HTERT RPE-1 (cell line): ENCODE data around the gene ZNF644.

Experiments
- in situ Hi-C: fragments of 300-500 bp; cut with MboI; formaldehyde crosslinking; loops from 4 replicates; pipeline ENCODE4 v1.14.3; 2020; ENCODE audit warnings: low sequenced_read_pairs

ZNF644 gene

DNA sequence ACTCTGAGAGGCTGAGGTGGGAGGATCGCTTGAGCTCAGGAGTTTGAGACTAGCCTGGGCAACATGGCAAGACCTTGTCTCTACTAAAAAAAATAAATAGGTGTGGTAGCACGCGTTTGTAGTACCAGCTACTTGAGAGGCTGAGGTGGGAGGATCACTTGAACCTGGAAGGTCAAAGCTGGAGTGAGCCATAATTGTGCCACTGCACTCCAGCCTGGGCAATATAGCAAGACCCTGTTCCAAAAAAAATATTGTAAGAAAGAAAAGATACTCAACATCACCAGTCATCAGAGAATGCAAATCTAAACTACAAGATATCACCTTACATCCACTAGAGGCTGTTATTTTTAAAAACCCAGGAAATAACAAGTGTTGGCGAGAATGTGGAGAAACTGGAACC, 32.5 kb downstream of the ZNF644 start:
- in situ Hi-C loops = no loop called here

DNA sequence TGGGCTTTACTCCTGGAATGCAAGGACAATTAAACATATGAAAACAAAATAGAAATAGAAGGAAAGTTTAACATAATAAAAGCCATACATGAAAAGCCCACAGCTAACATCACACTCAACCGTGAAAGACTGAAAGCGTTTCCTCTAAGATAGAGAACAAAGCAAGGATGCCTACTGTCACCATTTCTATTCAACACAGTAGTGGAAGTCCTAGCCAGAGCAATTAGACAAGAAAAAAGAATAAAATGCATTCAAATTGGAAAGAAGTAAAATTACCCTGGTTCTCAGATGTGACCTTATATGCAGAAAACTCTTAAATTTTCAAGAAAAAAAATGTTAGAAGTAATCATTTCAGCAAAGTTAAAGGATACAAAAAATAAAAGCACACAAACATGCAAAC, 34.0 kb downstream of the ZNF644 start:
- in situ Hi-C loops = no loop called here

DNA sequence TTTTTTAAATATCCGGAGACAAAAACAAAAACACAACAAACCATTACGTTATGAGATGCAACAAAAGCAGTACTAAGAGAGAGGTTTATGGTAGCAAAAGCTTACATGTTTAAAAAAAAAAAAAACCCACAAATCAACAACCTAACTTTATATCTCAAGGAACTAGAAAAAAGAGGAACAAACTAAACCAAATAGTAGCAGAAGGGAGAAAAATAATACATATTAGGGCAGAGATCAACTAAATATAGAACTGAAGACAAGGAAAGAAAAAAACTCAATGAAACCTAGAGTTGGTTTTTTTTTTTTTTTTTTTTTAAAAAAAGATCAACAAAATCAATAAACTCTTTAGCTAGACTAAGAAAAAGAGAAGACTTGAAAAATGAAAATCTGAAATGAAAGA, 34.9 kb downstream of the ZNF644 start:
- in situ Hi-C loops = no loop called here

DNA sequence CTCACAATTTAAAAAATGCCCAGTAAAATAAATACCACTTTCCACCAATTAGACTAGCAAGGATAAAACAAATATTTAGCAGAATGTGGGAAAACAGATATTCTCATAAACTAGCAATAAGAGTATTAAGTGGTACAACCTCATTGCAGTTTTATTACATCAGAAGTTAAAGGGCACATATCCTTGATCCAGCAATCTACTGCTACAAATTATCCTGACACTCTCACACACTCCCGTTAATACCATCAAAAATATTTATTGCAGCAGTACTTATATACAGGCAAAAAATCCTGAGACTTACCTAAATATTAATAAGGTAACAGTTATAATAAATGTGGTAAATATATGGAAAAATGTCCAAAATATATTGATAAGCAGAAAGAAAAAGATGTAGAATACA, 44.3 kb downstream of the ZNF644 start:
- in situ Hi-C loops = no loop called here

DNA sequence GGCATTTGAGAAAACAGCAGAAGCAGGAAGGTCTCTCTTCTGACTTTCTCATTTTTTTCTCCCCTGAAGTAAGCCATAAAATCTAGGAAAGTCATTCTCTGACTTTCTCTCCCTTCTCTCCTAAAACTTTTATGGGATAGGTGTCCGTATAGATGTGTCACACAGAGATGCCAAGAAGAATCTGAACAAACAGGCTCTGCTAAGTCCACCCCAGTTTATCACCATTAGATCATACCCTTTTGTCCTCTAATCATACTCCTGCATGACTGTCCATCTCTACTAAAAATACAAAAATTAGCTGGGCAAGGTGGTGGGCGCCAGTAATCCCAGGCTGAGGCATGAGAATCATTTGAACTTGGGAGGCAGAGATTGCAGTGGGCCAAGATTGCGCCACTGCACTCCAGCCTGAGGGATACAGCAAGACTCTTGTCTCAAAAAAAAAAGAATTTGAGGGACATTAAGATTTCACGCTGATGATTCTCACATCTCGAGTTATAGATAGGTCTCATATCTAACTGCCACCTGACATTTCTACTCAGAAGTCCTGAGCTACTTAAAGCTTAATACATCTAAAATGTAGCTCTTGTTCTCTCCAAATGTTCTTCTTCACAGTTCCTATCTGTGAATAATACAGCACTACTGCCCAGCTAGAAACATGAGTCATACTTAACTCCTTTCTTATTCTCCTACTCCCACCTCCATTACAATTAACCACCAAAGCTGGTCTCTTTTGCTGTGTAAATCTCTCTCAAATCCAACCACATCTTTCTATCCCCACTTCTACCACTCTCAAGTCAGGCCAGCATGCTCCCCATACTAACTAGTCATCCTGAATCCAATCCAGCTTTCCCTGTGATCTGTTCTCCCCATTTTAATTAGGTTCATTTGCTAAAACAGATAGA, 47.7 kb downstream of the ZNF644 start:
- in situ Hi-C loops = no loop called here

DNA sequence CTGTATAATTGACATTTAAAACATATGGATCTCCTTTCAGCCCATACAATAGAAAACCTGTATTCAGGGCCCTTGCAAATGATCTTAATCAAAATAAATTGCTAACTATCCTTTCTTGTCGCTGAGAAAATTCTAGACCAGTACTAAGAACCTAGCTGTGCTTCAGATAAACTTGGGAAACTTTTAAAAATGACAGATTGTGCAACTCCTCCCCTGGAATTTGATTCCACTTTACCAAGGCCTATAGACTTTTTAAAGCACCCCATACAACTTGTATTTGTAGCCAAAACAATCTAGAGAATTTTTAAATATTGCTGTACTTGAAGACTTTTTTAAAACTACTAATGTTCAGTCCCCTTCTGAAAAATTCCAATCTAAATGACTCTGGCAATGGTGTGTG, 51.6 kb downstream of the ZNF644 start:
- in situ Hi-C loops = no loop called here

DNA sequence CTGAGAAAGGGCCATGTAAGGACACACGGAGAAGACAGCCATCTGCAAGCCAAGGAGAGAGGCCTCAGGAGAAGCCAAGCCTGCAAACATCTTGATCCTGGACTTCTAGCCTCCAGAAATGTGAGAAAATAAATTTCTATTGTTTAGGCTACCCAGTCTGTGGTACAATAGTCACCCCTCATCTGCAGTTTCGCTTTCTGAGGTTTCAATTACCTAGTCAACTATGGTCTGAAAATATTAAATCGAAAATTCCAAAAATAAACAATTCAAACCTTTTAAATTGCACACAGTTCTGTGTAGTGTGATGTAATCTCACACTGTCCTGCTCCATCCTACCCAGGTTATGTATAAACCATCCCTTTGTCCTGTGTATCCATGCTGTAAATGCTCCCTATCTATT, 52.6 kb downstream of the ZNF644 start:
- in situ Hi-C loops = no loop called here

DNA sequence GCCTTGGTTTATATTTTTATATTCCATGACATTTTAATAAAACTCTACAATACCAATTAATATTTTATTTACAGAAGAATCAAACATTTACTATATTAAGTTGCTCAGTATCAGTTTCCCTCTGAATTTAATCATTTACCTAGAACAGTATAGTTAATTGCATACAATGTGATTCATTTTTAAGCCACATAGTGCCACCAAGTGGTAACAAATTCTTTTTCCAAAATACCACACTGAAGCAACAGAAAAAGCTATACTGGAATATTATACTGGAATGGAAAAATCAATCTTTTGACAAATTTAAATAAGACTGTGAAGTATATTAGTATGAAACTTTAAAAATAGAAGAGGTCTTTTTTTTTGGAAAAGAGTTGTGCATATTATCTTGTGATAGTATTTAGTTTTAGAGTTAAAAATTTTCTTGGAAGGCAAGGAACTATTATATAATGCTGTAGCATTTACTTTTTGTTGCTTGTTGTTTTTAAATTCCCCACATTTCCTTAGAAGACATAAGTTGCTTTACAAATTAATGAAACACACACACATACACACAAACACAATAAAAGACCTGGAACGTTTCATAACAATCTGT, 57.3 kb downstream of the ZNF644 start:
- in situ Hi-C loops = no loop called here

DNA sequence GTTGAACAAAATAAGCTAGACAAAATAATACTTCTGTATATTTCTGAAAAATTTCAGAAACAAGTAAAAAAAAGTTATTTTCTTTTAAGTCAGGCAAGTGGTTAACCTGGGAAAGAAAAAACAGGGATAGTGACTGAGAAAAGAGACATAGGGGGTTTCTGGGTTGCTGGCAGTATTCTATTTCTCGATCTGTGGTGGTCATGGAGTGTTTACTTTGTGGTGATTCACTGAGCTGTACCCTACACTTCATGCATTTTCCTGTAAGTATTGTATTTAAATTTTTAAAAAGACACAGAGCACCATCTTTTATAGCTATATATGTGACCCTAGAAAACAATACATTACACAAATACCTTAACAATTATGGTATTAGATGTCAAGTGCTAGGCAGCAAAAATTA, 58.2 kb downstream of the ZNF644 start:
- in situ Hi-C loops = no loop called here

DNA sequence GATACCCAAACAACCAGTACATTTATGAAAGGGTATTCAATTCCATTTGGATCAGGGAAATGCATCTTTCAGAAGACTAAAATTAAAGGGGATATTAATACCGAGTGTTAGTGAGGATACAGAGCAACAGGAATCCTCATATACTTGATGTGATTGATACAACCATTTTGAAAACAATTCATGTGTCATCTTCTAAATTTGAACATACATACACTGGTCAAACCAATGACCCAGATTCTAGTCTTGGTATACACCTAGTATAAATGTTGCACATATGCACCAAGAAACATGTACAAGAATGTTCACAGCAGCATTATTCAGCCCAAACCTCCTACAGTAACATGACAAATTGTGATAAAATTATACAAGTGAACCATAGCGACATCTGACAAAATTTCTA, 58.6 kb downstream of the ZNF644 start:
- in situ Hi-C loops = no loop called here

DNA sequence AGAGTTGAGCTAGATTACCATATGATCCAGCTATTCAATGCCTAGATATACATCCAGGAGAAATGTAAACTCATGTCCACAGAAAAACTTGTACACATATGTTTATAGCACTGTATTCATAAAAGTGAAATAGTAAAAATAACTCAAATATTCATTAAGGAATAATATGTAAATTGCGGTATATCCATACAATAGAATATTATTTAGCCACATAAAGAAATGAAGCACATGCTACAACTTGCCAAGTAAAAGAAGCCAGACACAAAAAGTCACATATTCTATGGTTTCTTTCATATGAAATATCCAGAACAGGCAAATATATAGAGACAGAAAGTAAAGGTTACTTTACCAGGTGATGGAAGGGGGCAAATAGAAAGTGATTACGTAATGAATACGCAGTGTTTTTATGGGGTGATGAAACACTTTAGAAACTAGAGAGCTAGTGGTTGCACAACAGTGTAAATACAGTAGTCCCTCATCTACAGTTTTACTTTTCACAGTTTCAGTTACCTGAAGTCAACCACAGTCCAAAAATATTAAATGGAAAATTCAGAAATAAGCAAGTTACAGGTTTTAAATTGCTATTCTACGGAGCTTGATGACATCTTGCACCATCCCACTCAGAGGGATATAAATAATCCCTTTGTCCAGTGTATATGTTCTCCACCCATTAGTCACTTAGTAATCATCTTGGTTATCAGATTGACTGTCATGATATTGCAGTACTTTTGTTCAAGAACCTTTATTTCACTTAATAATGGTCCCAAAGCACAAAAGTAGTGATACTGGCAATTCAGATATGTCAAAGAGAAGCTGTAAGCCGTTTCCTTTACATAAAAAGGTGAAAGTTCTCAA, 62.3 kb downstream of the ZNF644 start:
- in situ Hi-C loops = no loop called here

DNA sequence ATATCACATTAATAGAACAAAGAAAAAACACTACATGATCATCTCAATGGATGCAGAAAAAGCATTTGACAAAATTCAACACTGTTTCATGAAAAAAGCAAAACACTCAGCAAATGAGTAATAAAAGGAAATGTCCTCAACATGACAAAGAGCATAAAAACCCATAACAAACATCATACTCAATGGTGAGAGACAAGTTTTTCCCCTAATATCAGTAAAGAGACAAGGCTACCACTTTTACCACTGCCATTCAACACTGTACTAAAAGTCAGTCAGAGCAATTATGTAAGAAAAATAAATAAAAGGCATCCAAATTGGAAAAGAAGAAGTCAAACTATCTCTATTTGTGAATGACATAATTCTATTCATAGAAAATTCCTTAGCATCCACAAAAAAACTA, 64.3 kb downstream of the ZNF644 start:
- in situ Hi-C loops = no loop called here

DNA sequence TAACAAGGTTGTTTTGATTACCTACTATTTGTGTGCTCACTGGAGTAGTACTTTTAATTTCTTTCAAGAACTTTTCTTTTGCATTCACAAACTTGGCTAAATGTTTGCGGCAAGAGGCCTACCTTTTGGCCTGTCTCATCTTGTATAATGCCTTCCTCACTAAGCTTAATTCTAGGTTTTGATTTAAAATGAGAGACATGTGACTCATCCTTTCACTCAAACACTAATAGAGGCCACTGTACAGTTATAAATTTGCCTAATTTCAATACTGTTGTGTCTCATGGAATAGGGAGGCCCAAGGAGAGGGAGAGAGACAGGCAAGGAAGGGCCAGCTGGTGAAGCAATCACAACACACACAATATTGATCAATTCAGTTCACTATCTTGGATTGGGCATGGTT, 66.1 kb downstream of the ZNF644 start:
- in situ Hi-C loops = no loop called here

DNA sequence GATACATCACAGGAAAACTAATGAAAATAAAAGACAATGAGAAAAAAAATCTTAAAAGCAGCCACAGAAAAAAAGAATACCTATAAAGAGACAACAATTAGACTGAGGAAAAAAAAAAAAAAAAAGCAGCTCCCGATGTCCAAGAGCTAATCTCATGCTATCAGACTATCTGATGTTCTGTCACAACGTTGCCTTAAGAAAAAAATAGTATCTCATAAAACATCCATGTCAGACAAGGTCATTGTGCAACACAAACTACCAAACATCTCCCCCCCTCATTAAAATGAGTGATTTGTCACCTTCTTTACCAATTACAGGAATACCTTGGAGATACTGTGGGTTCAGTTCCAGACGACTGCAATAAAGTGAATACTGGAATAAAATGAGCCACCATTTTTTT, 68.9 kb downstream of the ZNF644 start:
- in situ Hi-C loops = no loop called here

DNA sequence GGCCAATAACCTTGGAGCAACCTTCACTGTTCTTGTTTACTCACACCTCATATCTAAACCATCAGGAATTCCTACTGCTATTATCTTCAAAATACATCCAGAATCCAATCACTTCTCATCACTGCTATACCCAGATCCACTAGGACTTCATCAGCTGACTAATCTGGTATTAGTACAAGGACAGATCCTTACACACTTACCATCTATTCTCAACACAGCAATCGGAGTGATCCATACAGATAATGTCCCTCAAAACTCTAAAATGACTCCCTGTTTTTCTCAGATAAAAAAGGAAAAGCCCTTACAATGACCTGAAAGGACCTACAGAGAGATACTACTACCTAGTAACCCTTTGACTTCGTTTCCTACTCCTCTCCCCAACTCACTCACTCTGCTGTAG, 70.8 kb downstream of the ZNF644 start:
- in situ Hi-C loops = no loop called here

DNA sequence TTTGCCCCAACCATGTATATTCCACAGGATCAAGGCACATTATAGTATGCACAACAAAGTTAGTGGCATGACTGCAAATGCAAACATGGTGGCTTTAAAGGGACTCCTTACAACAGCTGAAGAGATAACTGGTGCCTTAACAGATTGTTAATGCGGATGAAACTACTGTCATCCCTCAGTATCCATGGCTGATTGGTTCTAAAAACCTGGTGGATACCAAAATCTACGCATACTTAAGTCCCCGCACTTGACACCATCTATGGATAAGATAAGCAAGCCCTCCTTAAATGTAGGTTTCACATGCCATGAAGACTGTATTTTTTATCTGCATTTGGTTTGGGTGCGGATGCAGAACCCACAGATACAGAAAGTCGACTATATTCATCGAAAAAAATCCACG, 73.5 kb downstream of the ZNF644 start:
- in situ Hi-C loops = no loop called here

DNA sequence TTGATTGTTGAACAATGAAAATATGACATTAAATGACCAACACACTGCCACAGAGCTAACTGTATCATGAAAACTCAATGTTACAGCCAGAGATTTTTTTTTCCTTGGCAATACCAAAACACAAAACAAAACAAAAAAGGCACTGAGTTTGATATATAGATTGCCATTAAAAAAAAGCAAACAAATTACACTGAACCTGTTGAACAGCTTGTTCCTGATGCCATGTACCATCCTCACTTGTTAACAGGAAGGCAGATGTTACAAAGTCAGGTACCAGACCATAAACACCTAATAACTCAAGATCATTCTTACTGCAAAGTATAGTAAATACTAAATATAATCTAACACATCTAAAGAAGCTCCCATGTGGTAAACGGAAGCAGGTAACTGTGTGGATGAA, 75.2 kb downstream of the ZNF644 start:
- in situ Hi-C loops = no loop called here

DNA sequence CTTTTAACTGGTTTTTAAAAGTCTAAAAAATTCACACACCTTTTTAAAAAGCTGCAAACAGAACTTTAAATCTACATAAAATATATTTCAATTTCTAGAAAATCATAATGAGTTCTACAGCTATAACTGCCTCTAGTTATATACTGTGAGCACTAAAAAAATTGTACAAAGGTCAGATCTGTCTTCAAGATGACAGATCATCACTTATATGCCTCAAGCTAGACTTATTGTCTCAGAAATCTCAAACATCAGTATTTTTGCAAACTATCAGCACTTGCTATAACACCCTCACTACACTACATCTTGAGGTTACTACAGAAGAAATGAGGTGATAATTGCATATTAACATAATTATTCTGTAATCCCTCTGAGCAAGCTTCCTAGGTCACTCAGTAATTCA, 76.5 kb downstream of the ZNF644 start:
- in situ Hi-C loops = no loop called here

DNA sequence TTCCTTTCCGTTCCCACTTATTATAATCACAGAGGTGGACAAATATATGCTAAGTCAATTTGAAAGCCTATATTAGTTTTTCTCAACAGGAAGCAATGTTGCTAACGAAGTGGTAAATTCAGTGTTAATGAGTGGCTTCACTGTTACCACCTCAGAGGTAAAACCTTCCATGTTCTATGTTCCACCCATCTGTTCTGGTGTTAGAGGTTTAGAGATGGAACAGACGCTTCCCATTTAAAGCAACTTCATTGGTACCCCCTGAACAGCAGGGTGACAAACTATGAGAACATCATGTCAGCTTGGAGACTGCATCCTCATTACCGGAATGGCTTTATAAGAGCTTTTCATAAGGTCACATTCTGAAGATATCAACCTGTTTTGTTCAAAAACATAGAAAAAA, 77.9 kb downstream of the ZNF644 start:
- in situ Hi-C loops = no loop called here

DNA sequence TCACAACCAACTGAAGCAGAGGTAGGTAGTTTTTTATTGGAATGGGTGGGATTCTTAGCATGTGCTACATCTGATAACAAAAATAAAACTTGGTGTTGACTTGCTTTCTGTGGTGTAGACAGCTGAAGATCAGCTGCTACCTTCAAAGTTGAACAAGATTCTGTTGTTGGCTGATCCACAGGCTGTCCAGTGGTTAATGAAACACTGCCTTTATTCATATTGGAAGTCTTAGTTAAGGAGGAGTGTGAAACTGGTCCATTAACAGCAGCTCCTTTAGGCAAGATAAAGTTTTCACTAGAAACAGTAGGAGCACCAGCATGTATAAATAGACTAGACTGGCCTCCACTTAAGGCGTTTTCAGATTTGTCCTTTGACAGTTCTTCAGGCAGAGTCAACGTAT, 81.1 kb downstream of the ZNF644 start:
- in situ Hi-C loops = no loop called here

DNA sequence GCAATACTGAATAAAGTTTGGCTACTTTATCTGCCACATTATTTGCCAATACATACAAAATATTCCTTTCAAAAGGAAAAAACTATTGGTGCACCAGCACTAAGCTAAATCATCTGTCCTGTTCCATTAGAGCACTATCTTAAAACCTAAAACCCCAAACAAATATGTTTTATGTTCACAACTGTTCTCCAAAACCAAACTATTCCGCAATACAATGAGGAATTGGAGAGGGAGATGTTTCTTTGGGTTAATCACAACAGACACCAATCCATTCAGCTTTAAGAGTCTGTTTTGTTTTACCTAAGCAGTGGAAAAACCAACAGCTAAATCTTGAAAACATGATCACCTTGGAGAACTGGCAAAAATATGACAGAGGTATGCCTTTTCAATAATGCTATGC, 85.1 kb downstream of the ZNF644 start:
- in situ Hi-C loops = no loop called here

DNA sequence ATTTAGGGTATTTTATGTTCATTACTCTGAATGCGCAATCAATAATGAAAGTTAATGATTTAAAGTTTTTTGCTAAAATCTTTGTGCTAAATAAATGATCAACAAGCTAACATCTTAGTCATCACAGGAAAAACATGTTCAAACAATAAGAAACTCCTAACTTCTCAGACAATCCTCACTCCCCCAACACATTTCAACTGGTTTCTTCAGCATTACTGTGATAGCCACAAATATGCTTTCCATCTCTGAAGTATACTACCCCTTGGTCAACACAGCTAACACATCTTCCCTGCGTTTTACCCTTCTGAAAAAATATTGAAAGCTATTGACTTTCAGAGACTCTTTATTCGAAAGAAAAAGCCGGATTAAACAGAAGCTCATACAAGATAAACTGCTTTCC, 85.8 kb downstream of the ZNF644 start:
- in situ Hi-C loops = no loop called here
